ENCODE results near the gene SAPCD2. TPM values are rescaled to one million over a fixed set of nuclear protein-coding genes. Genes with fewer than 3 reads are reported as not detected.
A peak's percentile ranks its signal among the peaks of the same experiment; 100 is the strongest.

SAPCD2 gene
- total and polyA plus RNA-seq, 9 of the 15 experiments (the other 6 are each of a cell fraction or from before 2014, with no cell fraction given) = 3.4 to 91.8 (median 18.8) TPM

- WGBS (ENCODE audit: insufficient coverage, low coverage, missing lambda C conversion rate) = 92% methylated on average over 16 of the region's 20 CpGs
Observed at GRCh38 chr9:137097761-137098462, 27.6 kb upstream of the SAPCD2 start.

More at GRCh38 chr9:137097761-137098462, 27.6 kb upstream of the SAPCD2 start:
- in situ Hi-C loops (cut with MboI) (no loop called here), intact Hi-C loops (cut with micrococcal nuclease) (no loop called here)
- Histone ChIP-seq H4K20me1 (replicated peaks; ENCODE audit: control insufficient read depth, insufficient read depth, low read length) (no peaks in the 10 kb centered on the region), H2AFZ (ENCODE audit: low read depth, low read length) (no peak overlapping the region), H3K4me3 (no peak overlapping the region), H3K4me1 (replicated peaks in 1 of 2; ENCODE audit: control insufficient read depth in 2 of 2, insufficient read depth in 2 of 2, low read length in 2 of 2) (peaks cover 0 to 11% of the 10 kb centered on the region in 2 experiments; a peak in 1 of 5 replicates), H3K9me1 (ENCODE audit: control insufficient read depth, insufficient read depth, low read length) (no peaks in the 10 kb centered on the region), H3K79me2 (ENCODE audit: control insufficient read depth, insufficient read depth, low read length) (no peaks in the 10 kb centered on the region), H3K27me3 (ENCODE audit: control insufficient read depth in 2 of 2, insufficient read depth in 2 of 2, low read length in 2 of 2) (no peaks in the 10 kb centered on the region), H3K9me3 (replicated peaks; ENCODE audit: control insufficient read depth, insufficient read depth, low read depth, low read length) (peaks cover 13% of the 10 kb centered on the region), H3K4me2 (ENCODE audit: insufficient read depth, low read length) (no peak overlapping the region), H3K9ac (ENCODE audit: insufficient read depth in 1 of 2, low read depth in 2 of 2, low read length in 2 of 2) (peak overlapping the region in 1 of 2 experiments; percentile 64; a peak in 1 of 4 replicates), H3K27ac (ENCODE audit: extremely low read depth, low read depth, low read length) (no peak overlapping the region), H3K36me3 (ENCODE audit: control insufficient read depth, insufficient read depth, low read length) (peaks cover 69% of the 10 kb centered on the region)
- no TSS peak for BruUV-seq (replicated peaks)
- DNase-seq (ENCODE audit: extremely low read depth in 1 of 4, low spot score in 3 of 4) (no peak), FAIRE-seq (no peak), ATAC-seq (no peak)
- ChIA-PET CTCF (ENCODE audit: low intra/inter-chr PET ratio) (no interaction called here), POLR2A (interaction anchor here (1.0 to 3.3 kb wide), 2 partner anchors 9 to 10 kb away, joined by 5 to 18 read pairs; partner anchors contain the start of gene MAN1B1)
- TF ChIP-seq USF1 (CRISPR knock-in tag; IDR thresholded peaks at IDR 0.05) (no peak), POLR2G (IDR thresholded peaks at IDR 0.05; ENCODE audit: low read depth, low read length) (peak; percentile 28; the same call in 1 of the 2 replicates), RBFOX2 (IDR thresholded peaks at IDR 0.05; ENCODE audit: low read depth, low read length) (0 out of 2 replicates have a peak, but pooled peaks have one; percentile 12)

Measured in K562 (cell line).